HG02678 (cell line): ENCODE results near the gene ZMIZ2.
A peak's percentile ranks its signal among the peaks of the same experiment; 100 is the strongest.
"Not testable (repeated sequence)": the region's sequence is repeated elsewhere in the genome, so short reads cannot be mapped to it uniquely, and the experiment has no call there.

ENCODE experiments used
- ATAC-seq: cut with Tn5 transposase; IDR thresholded peaks from one replicate; pipeline ENCODE4 v1.9.1; 2021; ENCODE audit warnings: mild to moderate bottlenecking, moderate library complexity; ENCODE audit not compliant: unreplicated experiment

ZMIZ2 gene

GRCh38 chr7:44748045-44748947 is at the start of gene ZMIZ2:
Gene ZMIZ2, plus strand, starts transcription at chr7:44748847. Its CDS starts 7,403 bp downstream, at chr7:44756250.
- peak; percentile 72 for ATAC-seq

GRCh38 chr7:44699598-44699997 is 49.0 kb upstream of the ZMIZ2 start:
- not testable (repeated sequence) for ATAC-seq

- ATAC-seq = no peak
Observed at GRCh38 chr7:44700322-44700721, 48.3 kb upstream of the ZMIZ2 start.

GRCh38 chr7:44703391-44703790 is 45.3 kb upstream of the ZMIZ2 start:
- not testable (repeated sequence) for ATAC-seq

GRCh38 chr7:44703921-44704320 is 44.7 kb upstream of the ZMIZ2 start:
- no peak for ATAC-seq

- ATAC-seq = no peak
Observed at GRCh38 chr7:44705434-44705833, 43.2 kb upstream of the ZMIZ2 start.

GRCh38 chr7:44706788-44707557 is 41.7 kb upstream of the ZMIZ2 start:
- no peak for ATAC-seq

- ATAC-seq = no peak
Observed at GRCh38 chr7:44707558-44708230, 41.0 kb upstream of the ZMIZ2 start.

- ATAC-seq = no peak
Observed at GRCh38 chr7:44709011-44709915, 39.4 kb upstream of the ZMIZ2 start.

- no peak for ATAC-seq
Observed at GRCh38 chr7:44709945-44710596, 38.6 kb upstream of the ZMIZ2 start.

- no peak for ATAC-seq
Observed at GRCh38 chr7:44711528-44711927, 37.1 kb upstream of the ZMIZ2 start.

GRCh38 chr7:44712012-44712411 is 36.6 kb upstream of the ZMIZ2 start:
- no peak for ATAC-seq

- ATAC-seq = no peak
Observed at GRCh38 chr7:44713141-44713540, 35.5 kb upstream of the ZMIZ2 start.

GRCh38 chr7:44713680-44714335 is 34.8 kb upstream of the ZMIZ2 start:
- ATAC-seq = no peak

- no peak for ATAC-seq
Observed at GRCh38 chr7:44716205-44716604, 32.4 kb upstream of the ZMIZ2 start.

GRCh38 chr7:44720301-44720700 is 28.3 kb upstream of the ZMIZ2 start:
- no peak for ATAC-seq

GRCh38 chr7:44724276-44724675 is 24.4 kb upstream of the ZMIZ2 start:
- ATAC-seq = no peak

GRCh38 chr7:44726250-44726649 is 22.4 kb upstream of the ZMIZ2 start:
- not testable (repeated sequence) for ATAC-seq
